AG04450 (cell line): ENCODE measurements around the gene ZFHX3. TPM values are rescaled to one million over a fixed set of nuclear protein-coding genes. Genes with fewer than 3 reads are reported as not detected.
A peak's percentile ranks its signal among the peaks of the same experiment; 100 is the strongest.
"Not testable (repeated sequence)": the region's sequence is repeated elsewhere in the genome, so short reads cannot be mapped to it uniquely, and the experiment has no call there.

ENCODE experiments used
- CTCF ChIA-PET: fragments of 300-600, 350-600 bp; formaldehyde crosslinking; extraction: SDS; loops from one replicate; lab custom pipeline; 2022; ENCODE audit warnings: antibody characterized with exemption, inconsistent platforms; lab: Charles Lee
- POLR2A ChIA-PET: fragments of 350-600 bp; formaldehyde crosslinking; extraction: SDS; loops from one replicate; lab custom pipeline; 2021; ENCODE audit warnings: antibody characterized with exemption, inconsistent platforms; lab: Yijun Ruan, JAX
- DNase-seq: peaks from one replicate; pipeline ENCODE4 v3.0.0-alpha.2; 2011; ENCODE audit warnings: low read depth, low spot score
- H3K27ac ChIP-seq: one replicate; pipeline ENCODE4 v1.5.1; 2012; ENCODE audit warnings: low read depth, low read length, control low read depth
- H3K27me3 ChIP-seq: one replicate; pipeline ENCODE4 v1.6.0; 2012; ENCODE audit warnings: low read length; ENCODE audit not compliant: control insufficient read depth, insufficient read depth
- H3K4me3 ChIP-seq: 2 replicates; pipeline ENCODE4 v1.5.1; 2011; ENCODE audit warnings: mild to moderate bottlenecking, low read depth, low read length, control low read depth
- H3K9me3 ChIP-seq: 2 replicates; pipeline ENCODE4 v1.5.1; 2012; ENCODE audit warnings: low read length; ENCODE audit not compliant: control insufficient read depth, insufficient read depth
- polyA plus RNA-seq: library from polyadenylated mRNA; depleted of rRNA; stranded (reverse); fragments of >200 nt; gene quantifications from 2 replicates; pipeline ENCODE4 v1.2.3, GENCODE V29; 2011
- TF ChIP-seq, protein P1 (sequence below): IDR thresholded peaks from 2 replicates; pipeline ENCODE4 v1.5.1; 2011; ENCODE audit warnings: low read depth, low read length, control low read depth, inconsistent platforms

ZFHX3 gene
- polyA plus RNA-seq, 1 experiment = 3.3 TPM

DNA sequence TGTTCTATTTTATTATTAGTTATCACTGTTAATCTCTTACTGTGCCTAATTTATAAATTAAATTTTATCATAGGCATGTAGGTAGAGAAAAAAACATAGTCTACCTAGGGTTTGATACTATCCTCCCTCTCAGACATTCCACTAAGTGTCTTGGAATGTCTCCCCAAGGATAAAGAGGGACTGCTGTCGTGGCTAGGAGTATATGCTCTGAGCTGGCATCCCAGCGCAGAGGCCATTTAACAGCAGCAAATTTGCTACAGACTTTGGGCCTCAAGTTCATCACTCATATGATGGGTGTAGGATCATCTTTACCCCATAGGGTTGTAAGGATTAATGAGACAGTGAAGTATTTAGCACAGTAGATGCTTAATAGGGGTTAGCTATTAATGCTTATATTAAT is 56.7 kb downstream of the ZFHX3 start:
- no peak overlapping the region for H3K27ac ChIP-seq
- no peaks in the 10 kb centered on the region for H3K27me3 ChIP-seq
- H3K4me3 ChIP-seq = no peak overlapping the region
- POLR2A ChIA-PET = no interaction called here
- TF ChIP-seq, protein P1, sequence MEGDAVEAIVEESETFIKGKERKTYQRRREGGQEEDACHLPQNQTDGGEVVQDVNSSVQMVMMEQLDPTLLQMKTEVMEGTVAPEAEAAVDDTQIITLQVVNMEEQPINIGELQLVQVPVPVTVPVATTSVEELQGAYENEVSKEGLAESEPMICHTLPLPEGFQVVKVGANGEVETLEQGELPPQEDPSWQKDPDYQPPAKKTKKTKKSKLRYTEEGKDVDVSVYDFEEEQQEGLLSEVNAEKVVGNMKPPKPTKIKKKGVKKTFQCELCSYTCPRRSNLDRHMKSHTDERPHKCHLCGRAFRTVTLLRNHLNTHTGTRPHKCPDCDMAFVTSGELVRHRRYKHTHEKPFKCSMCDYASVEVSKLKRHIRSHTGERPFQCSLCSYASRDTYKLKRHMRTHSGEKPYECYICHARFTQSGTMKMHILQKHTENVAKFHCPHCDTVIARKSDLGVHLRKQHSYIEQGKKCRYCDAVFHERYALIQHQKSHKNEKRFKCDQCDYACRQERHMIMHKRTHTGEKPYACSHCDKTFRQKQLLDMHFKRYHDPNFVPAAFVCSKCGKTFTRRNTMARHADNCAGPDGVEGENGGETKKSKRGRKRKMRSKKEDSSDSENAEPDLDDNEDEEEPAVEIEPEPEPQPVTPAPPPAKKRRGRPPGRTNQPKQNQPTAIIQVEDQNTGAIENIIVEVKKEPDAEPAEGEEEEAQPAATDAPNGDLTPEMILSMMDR = no peak
- no peak for DNase-seq
- H3K9me3 ChIP-seq = no peaks in the 10 kb centered on the region
- CTCF ChIA-PET = no interaction called here

DNA sequence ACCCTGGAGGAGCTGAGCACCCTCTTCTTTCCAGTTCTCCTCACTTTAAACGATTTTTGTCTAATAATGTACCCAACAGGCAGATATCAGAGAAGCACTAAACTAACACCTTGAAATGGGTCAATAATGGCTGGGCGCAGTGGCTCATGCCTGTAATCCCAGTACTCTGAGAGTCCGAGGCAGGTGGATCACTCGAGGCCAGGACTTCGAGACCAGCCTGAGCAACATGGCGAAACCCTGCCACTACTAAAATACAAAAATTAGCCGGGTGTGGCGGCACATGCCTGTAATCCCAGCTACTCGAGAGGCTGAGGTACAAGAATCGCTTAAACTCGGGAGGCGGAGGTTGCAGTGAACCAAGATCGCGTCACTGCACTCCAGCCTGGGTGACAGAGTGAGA is 57.4 kb downstream of the ZFHX3 start:
- Histone ChIP-seq H3K27ac (peak overlapping the region; percentile 85), H3K9me3 (no peaks in the 10 kb centered on the region), H3K4me3 (peak overlapping the region; percentile 52; the same call in 1 of the 2 replicates), H3K27me3 (no peaks in the 10 kb centered on the region)
- DNase-seq = no peak
- TF ChIP-seq, protein P1 = no peak
- CTCF ChIA-PET = interaction anchor here (0.6 to 0.8 kb wide), 2 partner anchors 64 to 158 kb away, joined by 3 read pairs; no protein-coding TSS in a partner anchor
- POLR2A ChIA-PET = interaction anchor here (1.7 kb wide), 1 partner anchor 12 kb away, joined by 7 read pairs; no protein-coding TSS in a partner anchor

DNA sequence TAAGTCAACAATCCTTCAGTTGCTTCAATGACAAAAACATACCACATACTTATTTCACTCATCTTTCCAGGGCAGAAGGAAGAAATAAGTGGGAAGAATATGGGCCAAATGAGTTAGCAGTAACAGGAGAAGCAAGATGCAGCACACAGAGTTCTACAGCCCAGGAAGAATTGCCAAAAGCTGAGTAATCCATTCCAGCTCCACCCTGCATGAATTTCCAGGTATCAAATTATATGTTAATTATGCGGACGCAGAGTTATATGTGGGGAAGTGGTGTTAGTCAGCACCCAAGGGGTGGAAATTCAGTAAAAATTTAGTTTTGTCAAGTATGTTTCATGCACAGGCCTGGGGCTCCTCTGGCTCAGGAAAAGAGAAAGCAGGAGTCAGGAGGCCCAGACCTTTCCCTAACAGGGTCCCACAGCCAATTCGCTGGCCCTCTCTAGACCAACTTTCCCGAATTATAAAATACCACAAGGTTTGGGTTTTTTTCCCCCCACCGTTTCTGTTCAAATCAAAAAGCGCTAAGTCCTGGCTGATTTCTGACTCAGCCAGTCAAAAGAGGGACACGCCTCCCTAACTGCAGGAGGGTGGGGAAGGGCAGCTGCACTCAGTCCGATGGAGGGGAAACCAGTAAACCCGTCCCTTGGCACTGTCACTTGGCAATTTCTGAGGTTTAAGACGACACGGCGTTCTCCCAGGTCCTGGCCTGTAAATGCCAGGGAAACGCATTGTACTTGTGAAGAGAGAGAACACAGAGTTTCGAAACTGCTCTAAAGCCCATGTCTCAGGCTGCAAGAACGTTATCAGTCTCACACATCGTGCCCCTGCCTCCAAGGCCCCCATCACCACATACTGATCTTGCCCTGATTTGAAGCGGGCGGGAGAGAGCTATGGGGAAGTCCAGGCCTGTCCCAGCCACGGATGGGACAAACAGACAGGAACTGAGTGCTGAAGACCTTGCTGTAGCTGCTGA is 58.1 kb downstream of the ZFHX3 start:
- Histone ChIP-seq H3K27me3 (no peaks in the 10 kb centered on the region), H3K9me3 (no peaks in the 10 kb centered on the region), H3K4me3 (peak overlapping the region; percentile 52), H3K27ac (peak overlapping the region; percentile 85)
- ChIA-PET POLR2A (interaction anchor here (1.7 kb wide), 1 partner anchor 13 kb away, joined by 7 read pairs; no protein-coding TSS in a partner anchor), CTCF (interaction anchor here (0.6 to 0.8 kb wide), 2 partner anchors 64 to 158 kb away, joined by 3 read pairs; no protein-coding TSS in a partner anchor)
- peak; percentile 53 for DNase-seq
- TF ChIP-seq, protein P1 = no peak

DNA sequence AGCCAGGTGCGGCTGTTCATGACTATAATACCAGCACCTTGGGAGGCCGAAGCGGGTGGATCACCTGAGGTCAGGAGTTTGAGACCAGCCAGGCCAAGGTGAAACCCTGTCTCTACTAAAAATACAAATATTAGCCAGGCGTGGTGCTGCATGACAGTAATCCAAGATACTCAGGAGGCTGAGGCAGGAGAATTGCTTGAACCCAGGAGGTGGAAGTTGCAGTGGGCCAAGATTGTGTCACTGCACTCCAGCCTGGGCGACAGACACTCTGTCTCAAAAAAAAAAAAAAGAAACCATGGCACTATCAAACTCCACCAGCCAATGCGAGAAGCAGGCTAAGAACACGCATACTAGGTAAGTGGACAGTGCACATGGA is 58.7 kb downstream of the ZFHX3 start:
- DNase-seq, H3K27me3 ChIP-seq, CTCF ChIA-PET, H3K9me3 ChIP-seq: not testable (repeated sequence)
- Histone ChIP-seq H3K27ac (peak overlapping the region; percentile 85), H3K4me3 (peak overlapping the region; percentile 33; the same call in 1 of the 2 replicates)
- POLR2A ChIA-PET = interaction anchor here (1.7 kb wide), 1 partner anchor 13 kb away, joined by 7 read pairs; no protein-coding TSS in a partner anchor

DNA sequence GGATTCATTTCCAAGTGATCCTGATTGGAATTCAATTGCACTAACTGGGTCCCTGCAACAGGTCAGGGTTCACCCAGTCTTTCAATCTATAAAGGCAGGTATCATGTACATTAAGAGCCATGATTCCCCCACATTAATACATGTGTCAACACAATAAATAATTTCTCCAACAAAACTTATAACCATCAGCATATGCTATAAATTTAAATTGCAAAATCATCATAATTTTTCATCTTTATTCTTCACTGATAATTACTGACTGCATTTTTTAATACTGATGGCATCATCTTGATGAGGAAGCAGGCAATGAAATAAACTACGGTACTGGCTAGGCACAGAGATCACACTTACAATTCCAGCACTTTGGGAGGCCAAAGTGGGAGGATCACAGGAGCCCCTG is 59.4 kb downstream of the ZFHX3 start:
- Histone ChIP-seq H3K4me3 (no peak overlapping the region), H3K27me3 (no peaks in the 10 kb centered on the region), H3K9me3 (no peaks in the 10 kb centered on the region), H3K27ac (no peak overlapping the region)
- no peak for DNase-seq
- TF ChIP-seq, protein P1 = no peak
- CTCF ChIA-PET = no interaction called here
- POLR2A ChIA-PET = no interaction called here
